ENCODE data around the gene TSBP1.
"Not testable (repeated sequence)": the region's sequence is repeated elsewhere in the genome, so short reads cannot be mapped to it uniquely, and the experiment has no call there.

TSBP1 gene

GRCh38 chr6:32293695-32294094 is 78.0 kb downstream of the TSBP1 start:
- H2AFZ ChIP-seq (ENCODE audit: low read depth, low read length) = no peak overlapping the region
- H3K9ac ChIP-seq (ENCODE audit: low read length) = no peak overlapping the region
- no peaks in the 10 kb centered on the region for H3K79me2 ChIP-seq (ENCODE audit: low read length)
- no peaks in the 10 kb centered on the region for H4K20me1 ChIP-seq (ENCODE audit: insufficient read depth, low read length)
- H3K9me3 ChIP-seq (ENCODE audit: insufficient read depth, low read length) = no peaks in the 10 kb centered on the region
- no peaks in the 10 kb centered on the region for H3K36me3 ChIP-seq (replicated peaks; ENCODE audit: low read depth, low read length)
- no peak overlapping the region for H3K4me2 ChIP-seq (ENCODE audit: low read length)
- no peak overlapping the region for H3K27ac ChIP-seq (ENCODE audit: low read length)
- H3K27me3 ChIP-seq (ENCODE audit: low read depth, low read length) = no peaks in the 10 kb centered on the region
- TF ChIP-seq, protein P1, sequence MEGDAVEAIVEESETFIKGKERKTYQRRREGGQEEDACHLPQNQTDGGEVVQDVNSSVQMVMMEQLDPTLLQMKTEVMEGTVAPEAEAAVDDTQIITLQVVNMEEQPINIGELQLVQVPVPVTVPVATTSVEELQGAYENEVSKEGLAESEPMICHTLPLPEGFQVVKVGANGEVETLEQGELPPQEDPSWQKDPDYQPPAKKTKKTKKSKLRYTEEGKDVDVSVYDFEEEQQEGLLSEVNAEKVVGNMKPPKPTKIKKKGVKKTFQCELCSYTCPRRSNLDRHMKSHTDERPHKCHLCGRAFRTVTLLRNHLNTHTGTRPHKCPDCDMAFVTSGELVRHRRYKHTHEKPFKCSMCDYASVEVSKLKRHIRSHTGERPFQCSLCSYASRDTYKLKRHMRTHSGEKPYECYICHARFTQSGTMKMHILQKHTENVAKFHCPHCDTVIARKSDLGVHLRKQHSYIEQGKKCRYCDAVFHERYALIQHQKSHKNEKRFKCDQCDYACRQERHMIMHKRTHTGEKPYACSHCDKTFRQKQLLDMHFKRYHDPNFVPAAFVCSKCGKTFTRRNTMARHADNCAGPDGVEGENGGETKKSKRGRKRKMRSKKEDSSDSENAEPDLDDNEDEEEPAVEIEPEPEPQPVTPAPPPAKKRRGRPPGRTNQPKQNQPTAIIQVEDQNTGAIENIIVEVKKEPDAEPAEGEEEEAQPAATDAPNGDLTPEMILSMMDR (IDR thresholded peaks at IDR 0.05; ENCODE audit: low read depth, low read length) = no peak
- H3K4me3 ChIP-seq (ENCODE audit: low read length) = no peak overlapping the region
- H3K4me1 ChIP-seq (ENCODE audit: low read length) = peaks cover 8% of the 10 kb centered on the region

DNA sequence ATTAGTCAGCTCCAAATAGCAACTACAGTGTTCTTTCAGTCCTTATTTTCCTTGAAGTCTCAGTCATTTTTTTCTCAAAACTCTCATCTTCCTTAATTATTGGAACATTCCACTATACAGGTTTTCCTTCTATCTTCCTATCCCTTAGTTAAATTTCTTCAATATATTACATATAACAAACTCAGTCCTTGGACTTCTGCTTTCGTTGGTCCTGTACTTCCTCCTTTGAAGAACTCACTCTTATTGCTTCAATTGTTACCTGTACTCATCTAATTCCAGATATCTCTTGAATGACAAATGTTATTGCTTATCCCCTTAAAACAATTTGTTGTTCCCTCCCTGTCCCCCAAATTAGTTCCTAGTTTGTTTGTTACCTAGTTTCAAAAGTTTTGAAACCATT is 80.2 kb downstream of the TSBP1 start:
- H3K27ac ChIP-seq (ENCODE audit: low read length) = no peak overlapping the region
- no peaks in the 10 kb centered on the region for H3K79me2 ChIP-seq (ENCODE audit: low read length)
- TF ChIP-seq, protein P1 (IDR thresholded peaks at IDR 0.05; ENCODE audit: low read depth, low read length) = no peak
- TF ChIP-seq EZH2phosphoT487 (IDR thresholded peaks at IDR 0.05; ENCODE audit: low read depth) = no peak
- peaks cover 8% of the 10 kb centered on the region for H3K4me1 ChIP-seq (ENCODE audit: low read length)
- H3K9ac ChIP-seq (ENCODE audit: low read length) = no peak overlapping the region
- H2AFZ ChIP-seq (ENCODE audit: low read depth, low read length) = no peak overlapping the region
- H4K20me1 ChIP-seq (ENCODE audit: insufficient read depth, low read length) = no peaks in the 10 kb centered on the region
- no peaks in the 10 kb centered on the region for H3K36me3 ChIP-seq (replicated peaks; ENCODE audit: low read depth, low read length)
- H3K9me3 ChIP-seq (ENCODE audit: insufficient read depth, low read length) = no peaks in the 10 kb centered on the region
- no peaks in the 10 kb centered on the region for H3K27me3 ChIP-seq (ENCODE audit: low read depth, low read length)
- H3K4me2 ChIP-seq (ENCODE audit: low read length) = no peak overlapping the region
- H3K4me3 ChIP-seq (ENCODE audit: low read length) = no peak overlapping the region

DNA sequence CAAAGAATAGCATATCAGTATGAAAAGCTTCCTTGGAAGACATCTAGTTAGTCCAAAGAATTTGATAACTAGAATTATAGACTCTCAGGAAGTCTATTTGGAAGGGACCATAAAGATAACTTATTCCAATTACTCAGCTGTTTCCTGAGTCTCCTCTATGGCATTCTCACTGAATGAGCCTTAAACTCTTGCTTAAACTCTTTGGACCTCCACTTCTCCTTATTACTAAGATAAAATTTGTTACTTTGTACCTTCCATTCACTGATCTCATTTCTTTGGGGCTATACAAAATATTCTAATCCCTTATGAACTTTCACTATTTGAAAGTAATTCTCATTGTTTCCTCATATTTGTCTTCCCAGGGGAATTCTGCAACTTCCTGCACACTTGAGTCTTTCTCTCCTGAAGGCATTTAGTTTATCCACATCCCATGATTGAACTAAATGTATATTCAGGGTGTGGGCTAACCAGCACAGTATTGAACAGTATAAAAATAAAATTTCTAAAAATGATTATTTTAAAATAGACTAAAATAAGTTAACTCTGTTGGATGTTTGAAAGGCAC is 80.7 kb downstream of the TSBP1 start:
- Histone ChIP-seq H3K27me3 (ENCODE audit: low read depth, low read length) (no peaks in the 10 kb centered on the region), H3K9me3 (ENCODE audit: insufficient read depth, low read length) (no peaks in the 10 kb centered on the region), H3K36me3 (replicated peaks; ENCODE audit: low read depth, low read length) (no peaks in the 10 kb centered on the region), H3K4me1 (ENCODE audit: low read length) (peaks cover 8% of the 10 kb centered on the region), H3K4me3 (ENCODE audit: low read length) (no peak overlapping the region), H3K79me2 (ENCODE audit: low read length) (no peaks in the 10 kb centered on the region), H3K4me2 (ENCODE audit: low read length) (no peak overlapping the region), H2AFZ (ENCODE audit: low read depth, low read length) (no peak overlapping the region), H4K20me1 (ENCODE audit: insufficient read depth, low read length) (no peaks in the 10 kb centered on the region), H3K27ac (ENCODE audit: low read length) (no peak overlapping the region), H3K9ac (ENCODE audit: low read length) (no peak overlapping the region)
- TF ChIP-seq, protein P1 (IDR thresholded peaks at IDR 0.05; ENCODE audit: low read depth, low read length) = no peak
- no peak for TF ChIP-seq EZH2phosphoT487 (IDR thresholded peaks at IDR 0.05; ENCODE audit: low read depth)

DNA sequence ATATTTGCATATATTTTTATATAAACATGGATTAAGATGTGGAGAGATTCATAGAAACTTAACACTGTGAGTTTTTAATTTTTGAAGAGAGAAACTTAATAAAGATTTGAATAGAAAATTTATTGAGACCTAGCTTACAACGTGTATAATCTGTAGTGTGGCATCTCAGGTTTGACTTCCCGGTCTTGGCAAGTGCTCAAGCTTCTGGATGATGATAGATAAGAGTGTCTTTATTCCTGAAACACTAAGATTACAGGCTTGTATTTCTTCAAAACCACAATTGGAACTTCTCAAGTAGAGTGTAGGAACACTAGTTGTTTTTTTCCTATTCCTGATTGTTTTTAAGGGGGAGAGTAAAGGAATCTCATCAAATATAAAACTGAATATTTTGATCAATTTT is 83.3 kb downstream of the TSBP1 start:
- Histone ChIP-seq H3K36me3 (replicated peaks; ENCODE audit: low read depth, low read length) (no peaks in the 10 kb centered on the region), H3K4me1 (ENCODE audit: low read length) (peaks cover 8% of the 10 kb centered on the region), H3K79me2 (ENCODE audit: low read length) (no peaks in the 10 kb centered on the region), H3K27ac (ENCODE audit: low read length) (no peak overlapping the region), H2AFZ (ENCODE audit: low read depth, low read length) (no peak overlapping the region), H3K9ac (ENCODE audit: low read length) (no peak overlapping the region), H3K27me3 (ENCODE audit: low read depth, low read length) (no peaks in the 10 kb centered on the region), H4K20me1 (ENCODE audit: insufficient read depth, low read length) (no peaks in the 10 kb centered on the region), H3K4me3 (ENCODE audit: low read length) (no peak overlapping the region), H3K4me2 (ENCODE audit: low read length) (no peak overlapping the region), H3K9me3 (ENCODE audit: insufficient read depth, low read length) (no peaks in the 10 kb centered on the region)
- TF ChIP-seq EZH2phosphoT487 (IDR thresholded peaks at IDR 0.05; ENCODE audit: low read depth) = no peak
- TF ChIP-seq, protein P1 (IDR thresholded peaks at IDR 0.05; ENCODE audit: low read depth, low read length) = no peak

DNA sequence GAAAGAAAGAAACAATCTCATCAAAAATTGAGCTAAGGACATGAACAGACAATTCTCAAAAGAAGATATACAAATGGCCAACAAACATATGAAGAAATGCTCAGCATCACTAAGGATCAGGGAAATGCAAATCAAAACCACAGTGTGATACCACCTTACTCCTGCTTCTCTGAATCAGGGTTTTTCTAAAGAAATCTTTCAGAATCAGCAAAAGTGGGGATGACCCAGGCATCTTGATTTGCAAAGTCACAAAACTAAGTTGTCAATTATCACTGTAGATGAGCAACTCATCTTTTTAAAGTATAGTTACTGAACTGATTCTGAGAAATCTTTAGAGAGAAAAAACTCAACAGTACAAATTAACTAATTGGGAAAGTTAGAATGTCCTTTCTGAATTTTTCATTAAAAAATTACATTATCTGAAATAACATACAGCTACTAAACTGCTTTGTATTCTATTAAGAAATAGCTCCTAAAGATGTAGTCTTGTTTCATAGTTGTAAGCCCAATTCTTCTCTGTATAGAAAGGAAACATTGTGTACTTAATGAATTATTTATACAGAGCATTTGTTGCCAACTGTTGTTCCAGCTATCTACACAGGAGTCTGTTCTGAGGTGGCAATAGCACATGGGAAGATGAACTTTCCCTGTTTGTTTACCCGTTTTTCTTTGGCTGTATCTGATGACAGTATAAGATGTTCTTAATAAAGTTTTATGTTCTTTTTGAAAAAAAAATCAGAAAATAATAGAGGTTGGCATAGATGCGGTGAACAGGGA is 97.7 kb downstream of the TSBP1 start:
- H3K4me3 ChIP-seq (ENCODE audit: low read length); H3K9me3 ChIP-seq (ENCODE audit: insufficient read depth, low read length); H3K27me3 ChIP-seq (ENCODE audit: low read depth, low read length); H4K20me1 ChIP-seq (ENCODE audit: insufficient read depth, low read length); H2AFZ ChIP-seq (ENCODE audit: low read depth, low read length); H3K9ac ChIP-seq (ENCODE audit: low read length); H3K79me2 ChIP-seq (ENCODE audit: low read length): not testable (repeated sequence)
- Histone ChIP-seq H3K27ac (ENCODE audit: low read length) (peak overlapping the region; percentile 57), H3K36me3 (replicated peaks; ENCODE audit: low read depth, low read length) (peaks cover 12% of the 10 kb centered on the region), H3K4me2 (ENCODE audit: low read length) (peak overlapping the region; percentile 22), H3K4me1 (ENCODE audit: low read length) (peaks cover 36% of the 10 kb centered on the region)

Data from OCI-LY3 (cell line).